ENCODE measurements around the gene NKX1-2.

GRCh38 chr10:124422742-124423141 is 27.1 kb downstream of the NKX1-2 start:
- TF ChIP-seq CTCF (IDR thresholded peaks at IDR 0.05) (no peak), POLR2A (IDR thresholded peaks at IDR 0.05) (no peak)

Measured in right lobe of liver (tissue), 4 donors.